ENCODE results near the gene ELMO1.

Gene ELMO1

GRCh38 chr7:36986948-36987724 is 461.5 kb downstream of the ELMO1 start:
- Histone ChIP-seq H4K20me1 (ENCODE audit: insufficient read depth, low read length) (peaks cover 3% of the 10 kb centered on the region; the same call in 1 of the 2 replicates), H2AFZ (ENCODE audit: low read depth, low read length) (no peak overlapping the region), H3K27ac (ENCODE audit: low read length) (no peak overlapping the region), H3K79me2 (ENCODE audit: insufficient read depth, low read length) (no peaks in the 10 kb centered on the region), H3K9ac (ENCODE audit: low read depth, low read length) (no peak overlapping the region), H3K4me2 (ENCODE audit: insufficient read depth, low read length) (no peak overlapping the region), H3K27me3 (ENCODE audit: insufficient read depth, low read length, poor library complexity) (no peaks in the 10 kb centered on the region), H3K4me1 (ENCODE audit: insufficient read depth, low read length) (peaks cover 23% of the 10 kb centered on the region), H3K4me3 (ENCODE audit: low read depth in 1 of 2, low read length in 2 of 2) (no peak overlapping the region), H3K36me3 (ENCODE audit: insufficient read depth, low read length) (no peaks in the 10 kb centered on the region), H3K9me3 (ENCODE audit: insufficient read depth, low read length, severe bottlenecking) (no peaks in the 10 kb centered on the region)
- ATAC-seq (ENCODE audit: insufficient read depth, low read depth), result peak; percentile 80
- TF ChIP-seq EZH2 (IDR thresholded peaks at IDR 0.05; ENCODE audit: borderline replicate concordance, low read depth, low read length, severe bottlenecking) (no peak), CTCF (IDR thresholded peaks at IDR 0.05; ENCODE audit: borderline replicate concordance, extremely low read depth, low read length, poor library complexity, severe bottlenecking) (peak; percentile 92)
- peak; percentile 69 for DNase-seq

DNA sequence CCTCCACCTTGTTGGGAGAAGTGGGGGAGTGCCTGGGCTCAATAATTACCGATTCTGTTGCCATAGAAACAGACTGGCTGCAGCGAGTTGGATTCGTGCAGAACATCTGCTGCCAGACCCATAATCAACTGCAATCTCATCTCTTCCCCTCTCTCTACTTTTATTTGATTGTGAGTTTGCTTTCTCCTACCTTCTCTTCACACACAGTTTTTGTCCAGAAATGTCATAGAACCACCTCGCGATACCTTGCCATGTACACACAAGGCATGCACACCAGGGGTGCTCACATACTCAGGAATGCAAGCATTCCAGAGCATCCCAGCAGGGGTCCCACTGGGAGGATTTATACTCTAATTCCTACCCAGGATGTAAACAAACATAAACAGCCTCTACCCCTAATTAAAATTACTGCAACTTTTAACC is 462.1 kb downstream of the ELMO1 start:
- Histone ChIP-seq H3K9me3 (ENCODE audit: insufficient read depth, low read length, severe bottlenecking) (no peaks in the 10 kb centered on the region), H4K20me1 (ENCODE audit: insufficient read depth, low read length) (peaks cover 3% of the 10 kb centered on the region; the same call in 1 of the 2 replicates), H3K27ac (ENCODE audit: low read length) (no peak overlapping the region), H3K36me3 (ENCODE audit: insufficient read depth, low read length) (no peaks in the 10 kb centered on the region), H2AFZ (ENCODE audit: low read depth, low read length) (no peak overlapping the region), H3K4me3 (ENCODE audit: low read depth in 1 of 2, low read length in 2 of 2) (no peak overlapping the region), H3K79me2 (ENCODE audit: insufficient read depth, low read length) (no peaks in the 10 kb centered on the region), H3K9ac (ENCODE audit: low read depth, low read length) (no peak overlapping the region), H3K27me3 (ENCODE audit: insufficient read depth, low read length, poor library complexity) (no peaks in the 10 kb centered on the region), H3K4me1 (ENCODE audit: insufficient read depth, low read length) (peaks cover 23% of the 10 kb centered on the region), H3K4me2 (ENCODE audit: insufficient read depth, low read length) (no peak overlapping the region)
- DNase-seq, result no peak
- ATAC-seq (ENCODE audit: insufficient read depth, low read depth), result no peak
- no peak for TF ChIP-seq EZH2 (IDR thresholded peaks at IDR 0.05; ENCODE audit: borderline replicate concordance, low read depth, low read length, severe bottlenecking)
- no peak for TF ChIP-seq CTCF (IDR thresholded peaks at IDR 0.05; ENCODE audit: borderline replicate concordance, extremely low read depth, low read length, poor library complexity, severe bottlenecking)

GRCh38 chr7:36985866-36986400 is 462.7 kb downstream of the ELMO1 start:
- no peak overlapping the region for H3K4me2 ChIP-seq (ENCODE audit: insufficient read depth, low read length)
- no peaks in the 10 kb centered on the region for H3K27me3 ChIP-seq (ENCODE audit: insufficient read depth, low read length, poor library complexity)
- H3K36me3 ChIP-seq (ENCODE audit: insufficient read depth, low read length), result no peaks in the 10 kb centered on the region
- no peaks in the 10 kb centered on the region for H3K79me2 ChIP-seq (ENCODE audit: insufficient read depth, low read length)
- ATAC-seq (ENCODE audit: insufficient read depth, low read depth) (no peak), DNase-seq (no peak)
- no peak overlapping the region for H2AFZ ChIP-seq (ENCODE audit: low read depth, low read length)
- H3K27ac ChIP-seq (ENCODE audit: low read length), result peak overlapping the region; percentile 14
- TF ChIP-seq CTCF (IDR thresholded peaks at IDR 0.05; ENCODE audit: borderline replicate concordance, extremely low read depth, low read length, poor library complexity, severe bottlenecking) (no peak), EZH2 (IDR thresholded peaks at IDR 0.05; ENCODE audit: borderline replicate concordance, low read depth, low read length, severe bottlenecking) (no peak)
- no peak overlapping the region for H3K9ac ChIP-seq (ENCODE audit: low read depth, low read length)
- peaks cover 3% of the 10 kb centered on the region; the same call in 1 of the 2 replicates for H4K20me1 ChIP-seq (ENCODE audit: insufficient read depth, low read length)
- peaks cover 23% of the 10 kb centered on the region for H3K4me1 ChIP-seq (ENCODE audit: insufficient read depth, low read length)
- no peak overlapping the region for H3K4me3 ChIP-seq (ENCODE audit: low read depth in 1 of 2, low read length in 2 of 2)
- H3K9me3 ChIP-seq (ENCODE audit: insufficient read depth, low read length, severe bottlenecking), result no peaks in the 10 kb centered on the region

Measured in DND-41 (cell line).